ENCODE results near the gene ARHGAP36.

DNA sequence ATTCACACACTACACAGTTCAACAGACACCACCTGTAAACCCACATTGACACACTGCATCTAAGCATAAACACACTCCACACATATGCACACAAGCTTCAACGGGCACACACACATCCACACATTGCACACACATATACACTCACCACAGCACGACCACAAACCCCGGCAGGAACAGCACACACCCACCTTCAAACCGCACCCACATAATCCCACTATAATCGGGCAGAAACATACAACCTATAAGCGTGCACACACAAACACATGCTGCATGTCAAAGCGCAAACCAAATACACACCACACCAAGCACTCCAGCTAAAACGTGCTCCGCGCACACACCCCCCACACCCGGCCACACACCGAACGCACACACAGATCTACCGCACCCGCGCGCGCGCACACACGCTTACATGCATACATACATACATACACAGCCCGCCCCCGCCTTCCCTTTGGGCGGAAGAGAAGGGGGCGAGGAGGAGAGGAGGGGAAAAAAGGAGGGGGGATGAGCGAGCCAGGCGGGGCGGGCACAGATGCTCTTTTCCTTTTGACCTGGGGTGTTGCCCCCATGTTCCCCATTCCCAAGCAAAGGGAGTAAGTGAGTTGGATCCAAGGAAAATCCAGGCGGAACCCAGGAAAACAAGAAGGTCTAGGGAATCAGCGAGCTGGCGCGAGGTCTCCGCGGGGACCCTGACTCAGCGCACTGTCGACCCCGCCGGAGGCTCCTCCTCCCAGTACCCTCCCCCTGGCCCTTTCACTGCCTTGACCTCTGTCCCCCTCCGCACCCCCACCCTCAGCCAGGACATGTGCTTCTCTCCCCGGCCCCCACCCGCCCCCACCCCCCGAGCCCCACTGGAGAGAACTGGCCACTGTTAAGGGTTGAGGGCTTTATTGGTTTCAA, 9.9 kb downstream of the ARHGAP36 start:
- no peak for TF ChIP-seq ZNF23 (CRISPR knock-in tag; IDR thresholded peaks at IDR 0.05)
- no peak for TF ChIP-seq SREBF2 (CRISPR knock-in tag; IDR thresholded peaks at IDR 0.05)
- TF ChIP-seq, protein P1, sequence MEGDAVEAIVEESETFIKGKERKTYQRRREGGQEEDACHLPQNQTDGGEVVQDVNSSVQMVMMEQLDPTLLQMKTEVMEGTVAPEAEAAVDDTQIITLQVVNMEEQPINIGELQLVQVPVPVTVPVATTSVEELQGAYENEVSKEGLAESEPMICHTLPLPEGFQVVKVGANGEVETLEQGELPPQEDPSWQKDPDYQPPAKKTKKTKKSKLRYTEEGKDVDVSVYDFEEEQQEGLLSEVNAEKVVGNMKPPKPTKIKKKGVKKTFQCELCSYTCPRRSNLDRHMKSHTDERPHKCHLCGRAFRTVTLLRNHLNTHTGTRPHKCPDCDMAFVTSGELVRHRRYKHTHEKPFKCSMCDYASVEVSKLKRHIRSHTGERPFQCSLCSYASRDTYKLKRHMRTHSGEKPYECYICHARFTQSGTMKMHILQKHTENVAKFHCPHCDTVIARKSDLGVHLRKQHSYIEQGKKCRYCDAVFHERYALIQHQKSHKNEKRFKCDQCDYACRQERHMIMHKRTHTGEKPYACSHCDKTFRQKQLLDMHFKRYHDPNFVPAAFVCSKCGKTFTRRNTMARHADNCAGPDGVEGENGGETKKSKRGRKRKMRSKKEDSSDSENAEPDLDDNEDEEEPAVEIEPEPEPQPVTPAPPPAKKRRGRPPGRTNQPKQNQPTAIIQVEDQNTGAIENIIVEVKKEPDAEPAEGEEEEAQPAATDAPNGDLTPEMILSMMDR (IDR thresholded peaks at IDR 0.05 in 2 of 3, conservative IDR thresholded peaks at IDR 0.05 in 1 of 3; ENCODE audit: insufficient read depth in 2 of 3, low read depth in 1 of 3, low read length in 3 of 3) = no peak
- TF ChIP-seq, protein P2, sequence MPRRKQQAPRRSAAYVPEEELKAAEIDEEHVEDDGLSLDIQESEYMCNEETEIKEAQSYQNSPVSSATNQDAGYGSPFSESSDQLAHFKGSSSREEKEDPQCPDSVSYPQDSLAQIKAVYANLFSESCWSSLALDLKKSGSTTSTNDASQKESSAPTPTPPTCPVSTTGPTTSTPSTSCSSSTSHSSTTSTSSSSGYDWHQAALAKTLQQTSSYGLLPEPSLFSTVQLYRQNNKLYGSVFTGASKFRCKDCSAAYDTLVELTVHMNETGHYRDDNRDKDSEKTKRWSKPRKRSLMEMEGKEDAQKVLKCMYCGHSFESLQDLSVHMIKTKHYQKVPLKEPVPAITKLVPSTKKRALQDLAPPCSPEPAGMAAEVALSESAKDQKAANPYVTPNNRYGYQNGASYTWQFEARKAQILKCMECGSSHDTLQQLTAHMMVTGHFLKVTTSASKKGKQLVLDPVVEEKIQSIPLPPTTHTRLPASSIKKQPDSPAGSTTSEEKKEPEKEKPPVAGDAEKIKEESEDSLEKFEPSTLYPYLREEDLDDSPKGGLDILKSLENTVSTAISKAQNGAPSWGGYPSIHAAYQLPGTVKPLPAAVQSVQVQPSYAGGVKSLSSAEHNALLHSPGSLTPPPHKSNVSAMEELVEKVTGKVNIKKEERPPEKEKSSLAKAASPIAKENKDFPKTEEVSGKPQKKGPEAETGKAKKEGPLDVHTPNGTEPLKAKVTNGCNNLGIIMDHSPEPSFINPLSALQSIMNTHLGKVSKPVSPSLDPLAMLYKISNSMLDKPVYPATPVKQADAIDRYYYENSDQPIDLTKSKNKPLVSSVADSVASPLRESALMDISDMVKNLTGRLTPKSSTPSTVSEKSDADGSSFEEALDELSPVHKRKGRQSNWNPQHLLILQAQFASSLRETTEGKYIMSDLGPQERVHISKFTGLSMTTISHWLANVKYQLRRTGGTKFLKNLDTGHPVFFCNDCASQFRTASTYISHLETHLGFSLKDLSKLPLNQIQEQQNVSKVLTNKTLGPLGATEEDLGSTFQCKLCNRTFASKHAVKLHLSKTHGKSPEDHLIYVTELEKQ (CRISPR knock-in tag; IDR thresholded peaks at IDR 0.05) = no peak
- TF ChIP-seq MTA1 (IDR thresholded peaks at IDR 0.05; ENCODE audit: borderline replicate concordance) = no peak
- TF ChIP-seq POLR2AphosphoS5 (IDR thresholded peaks at IDR 0.05; ENCODE audit: control insufficient read depth, insufficient read depth, low read depth, low read length) = no peak
- no peak for TF ChIP-seq ARHGAP35 (IDR thresholded peaks at IDR 0.05; ENCODE audit: partially characterized antibody)
- TF ChIP-seq, protein P3, sequence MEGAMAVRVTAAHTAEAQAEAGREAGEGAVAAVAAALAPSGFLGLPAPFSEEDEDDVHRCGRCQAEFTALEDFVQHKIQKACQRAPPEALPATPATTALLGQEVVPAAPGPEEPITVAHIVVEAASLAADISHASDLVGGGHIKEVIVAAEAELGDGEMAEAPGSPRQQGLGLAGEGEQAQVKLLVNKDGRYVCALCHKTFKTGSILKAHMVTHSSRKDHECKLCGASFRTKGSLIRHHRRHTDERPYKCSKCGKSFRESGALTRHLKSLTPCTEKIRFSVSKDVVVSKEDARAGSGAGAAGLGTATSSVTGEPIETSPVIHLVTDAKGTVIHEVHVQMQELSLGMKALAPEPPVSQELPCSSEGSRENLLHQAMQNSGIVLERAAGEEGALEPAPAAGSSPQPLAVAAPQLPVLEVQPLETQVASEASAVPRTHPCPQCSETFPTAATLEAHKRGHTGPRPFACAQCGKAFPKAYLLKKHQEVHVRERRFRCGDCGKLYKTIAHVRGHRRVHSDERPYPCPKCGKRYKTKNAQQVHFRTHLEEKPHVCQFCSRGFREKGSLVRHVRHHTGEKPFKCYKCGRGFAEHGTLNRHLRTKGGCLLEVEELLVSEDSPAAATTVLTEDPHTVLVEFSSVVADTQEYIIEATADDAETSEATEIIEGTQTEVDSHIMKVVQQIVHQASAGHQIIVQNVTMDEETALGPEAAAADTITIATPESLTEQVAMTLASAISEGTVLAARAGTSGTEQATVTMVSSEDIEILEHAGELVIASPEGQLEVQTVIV (CRISPR knock-in tag; IDR thresholded peaks at IDR 0.05; ENCODE audit: borderline replicate concordance) = no peak
- TF ChIP-seq, protein P4, sequence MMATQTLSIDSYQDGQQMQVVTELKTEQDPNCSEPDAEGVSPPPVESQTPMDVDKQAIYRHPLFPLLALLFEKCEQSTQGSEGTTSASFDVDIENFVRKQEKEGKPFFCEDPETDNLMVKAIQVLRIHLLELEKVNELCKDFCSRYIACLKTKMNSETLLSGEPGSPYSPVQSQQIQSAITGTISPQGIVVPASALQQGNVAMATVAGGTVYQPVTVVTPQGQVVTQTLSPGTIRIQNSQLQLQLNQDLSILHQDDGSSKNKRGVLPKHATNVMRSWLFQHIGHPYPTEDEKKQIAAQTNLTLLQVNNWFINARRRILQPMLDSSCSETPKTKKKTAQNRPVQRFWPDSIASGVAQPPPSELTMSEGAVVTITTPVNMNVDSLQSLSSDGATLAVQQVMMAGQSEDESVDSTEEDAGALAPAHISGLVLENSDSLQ (IDR thresholded peaks at IDR 0.05) = no peak
- TF ChIP-seq KLF10 (CRISPR knock-in tag; IDR thresholded peaks at IDR 0.05) = no peak
- TF ChIP-seq SMARCA4 (IDR thresholded peaks at IDR 0.05) = no peak

All from K562 (cell line).